ENCODE data around the gene DPP10.

- TF ChIP-seq, protein P1, sequence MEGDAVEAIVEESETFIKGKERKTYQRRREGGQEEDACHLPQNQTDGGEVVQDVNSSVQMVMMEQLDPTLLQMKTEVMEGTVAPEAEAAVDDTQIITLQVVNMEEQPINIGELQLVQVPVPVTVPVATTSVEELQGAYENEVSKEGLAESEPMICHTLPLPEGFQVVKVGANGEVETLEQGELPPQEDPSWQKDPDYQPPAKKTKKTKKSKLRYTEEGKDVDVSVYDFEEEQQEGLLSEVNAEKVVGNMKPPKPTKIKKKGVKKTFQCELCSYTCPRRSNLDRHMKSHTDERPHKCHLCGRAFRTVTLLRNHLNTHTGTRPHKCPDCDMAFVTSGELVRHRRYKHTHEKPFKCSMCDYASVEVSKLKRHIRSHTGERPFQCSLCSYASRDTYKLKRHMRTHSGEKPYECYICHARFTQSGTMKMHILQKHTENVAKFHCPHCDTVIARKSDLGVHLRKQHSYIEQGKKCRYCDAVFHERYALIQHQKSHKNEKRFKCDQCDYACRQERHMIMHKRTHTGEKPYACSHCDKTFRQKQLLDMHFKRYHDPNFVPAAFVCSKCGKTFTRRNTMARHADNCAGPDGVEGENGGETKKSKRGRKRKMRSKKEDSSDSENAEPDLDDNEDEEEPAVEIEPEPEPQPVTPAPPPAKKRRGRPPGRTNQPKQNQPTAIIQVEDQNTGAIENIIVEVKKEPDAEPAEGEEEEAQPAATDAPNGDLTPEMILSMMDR (IDR thresholded peaks at IDR 0.05; ENCODE audit: insufficient read depth, low read depth, low read length): no peak
- no peak for TF ChIP-seq EZH2 (IDR thresholded peaks at IDR 0.05; ENCODE audit: insufficient read depth, low read length)
Measured at GRCh38 chr2:115739574-115739973, 1297.1 kb downstream of the DPP10 start.
